IPS-NIHi7 (cell line): ENCODE results near the gene PRR23C.

Experiments used
- DNase-seq: peaks from one replicate; pipeline ENCODE4 v3.0.0; 2012; ENCODE audit warnings: mixed read lengths; ENCODE audit errors: extremely low spot score

The PRR23C gene

GRCh38 chr3:139005356-139005993, 39.2 kb downstream of the PRR23C start:
- DNase-seq: no peak

- DNase-seq: no peak
Measured at GRCh38 chr3:138995706-138996105, 49.0 kb downstream of the PRR23C start.
